OCI-LY7 (cell line): ENCODE results near the gene ZIC5. TPM values are rescaled to one million over a fixed set of nuclear protein-coding genes. Genes with fewer than 3 reads are reported as not detected.

Experiments used
- BruUV-seq: library from RNA; stranded (reverse); fragments of 400-500 nt; replicated peaks from 2 replicates; lab custom pipeline; 2021; lab: Mats Ljungman, UMichigan
- CTCF ChIA-PET: fragments of 300-600 bp; sonication (Branson Sonifier 250); formaldehyde crosslinking; loops from one replicate; lab custom pipeline; 2022; ENCODE audit warnings: antibody characterized with exemption; ENCODE audit not compliant: unreplicated experiment; lab: Charles Lee
- POLR2A ChIA-PET: fragments of 300-600 bp; sonication (Branson Sonifier 250); formaldehyde crosslinking; loops from one replicate; lab custom pipeline; 2022; ENCODE audit warnings: antibody characterized with exemption; lab: Charles Lee
- DNase-seq: peaks from one replicate; pipeline ENCODE4 v3.0.0-alpha.2; 2015; ENCODE audit warnings: low spot score
- H2AFZ ChIP-seq: fragments of 200-600 bp; sonication (generic), shearing (Covaris generic); 2 replicates; pipeline ENCODE4 v1.6.1; 2014; ENCODE audit warnings: mild to moderate bottlenecking, antibody characterized with exemption, low read length, moderate library complexity
- H3K27ac ChIP-seq: fragments of 200-600 bp; sonication (generic); 2 replicates; pipeline ENCODE4 v1.5.1; 2014; ENCODE audit warnings: mixed run types, low read depth, mild to moderate bottlenecking, moderate library complexity, low read length, inconsistent platforms; ENCODE audit not compliant: poor library complexity, severe bottlenecking
- H3K36me3 ChIP-seq: fragments of 200-600 bp; sonication (generic); 2 replicates; pipeline ENCODE4 v1.6.1; 2014; ENCODE audit warnings: mild to moderate bottlenecking, antibody characterized with exemption, low read length, moderate library complexity, mixed read lengths; ENCODE audit not compliant: insufficient read depth
- H3K4me1 ChIP-seq: fragments of 200-600 bp; sonication (generic); 2 replicates; pipeline ENCODE4 v1.5.1; 2014; ENCODE audit warnings: mild to moderate bottlenecking, low read length; ENCODE audit not compliant: insufficient read depth, poor library complexity, severe bottlenecking
- H3K4me2 ChIP-seq: fragments of 200-600 bp; sonication (generic); 2 replicates; pipeline ENCODE4 v1.6.1; 2014; ENCODE audit warnings: mild to moderate bottlenecking, low read length
- H3K4me3 ChIP-seq: fragments of 200-600 bp; sonication (generic); 2 replicates; pipeline ENCODE4 v1.5.1; 2014; ENCODE audit warnings: mild to moderate bottlenecking, low read depth, low read length; ENCODE audit not compliant: poor library complexity, severe bottlenecking
- H3K79me2 ChIP-seq: fragments of 200-600 bp; sonication (generic); 2 replicates; pipeline ENCODE4 v1.6.1; 2016; ENCODE audit warnings: low read depth, mild to moderate bottlenecking, low read length, moderate library complexity, mixed read lengths; ENCODE audit not compliant: insufficient read depth
- H3K9me2 ChIP-seq: fragments of 200-600 bp; sonication (generic); 2 replicates; pipeline ENCODE4 v1.6.1; 2016; ENCODE audit warnings: mild to moderate bottlenecking, low read length, mixed read lengths; ENCODE audit not compliant: insufficient read depth
- H3K9me3 ChIP-seq: fragments of 200-600 bp; sonication (generic); 2 replicates; pipeline ENCODE4 v1.6.1; 2014; ENCODE audit warnings: mild to moderate bottlenecking, mixed run types, low read length, mixed read lengths
- H4K20me1 ChIP-seq: fragments of 200-600 bp; sonication (generic); 2 replicates; pipeline ENCODE4 v1.6.1; 2014; ENCODE audit warnings: mild to moderate bottlenecking, antibody characterized with exemption, low read length, moderate library complexity, mixed read lengths; ENCODE audit not compliant: insufficient read depth
- CTCF ChIP-seq: fragments of 200-600 bp; sonication (generic); conservative IDR thresholded peaks from 2 replicates; pipeline ENCODE4 v1.5.1; 2014; ENCODE audit warnings: mild to moderate bottlenecking, antibody characterized with exemption, low read length, moderate library complexity, mixed read lengths
- EZH2phosphoT487 ChIP-seq: fragments of 200-600 bp; sonication (generic); IDR thresholded peaks from 2 replicates; pipeline ENCODE4 v1.6.1; 2018; ENCODE audit warnings: low read depth, borderline replicate concordance, mild to moderate bottlenecking, mixed run types, antibody characterized with exemption, low read length, moderate library complexity, mixed read lengths
- intact Hi-C: fragments of 100-400 bp; cut with micrococcal nuclease; formaldehyde crosslinking; loops from one replicate; pipeline ENCODE4 v1.10.0; 2022; ENCODE audit not compliant: unreplicated experiment
- total RNA-seq, 2 experiments: library from RNA; depleted of rRNA in 1 of 2; stranded (reverse); fragments of >200 nt in 1 of 2; shearing (Covaris generic) in 1 of 2; gene quantifications; 2 replicates each; pipeline ENCODE4 v1.2.3, GENCODE V29; 2014 to 2022

The ZIC5 gene
- total RNA-seq, 2 experiments from 2014 or later, result not detected

GRCh38 chr13:99958406-99959126 lies 13.0 kb downstream of the ZIC5 start:
- no TSS peak for BruUV-seq
- CTCF ChIA-PET, result no interaction called here
- H3K4me1 ChIP-seq, result no peaks in the 10 kb centered on the region
- no peak overlapping the region for H3K4me3 ChIP-seq
- no peaks in the 10 kb centered on the region for H3K9me2 ChIP-seq
- H2AFZ ChIP-seq, result no peak overlapping the region
- H3K79me2 ChIP-seq, result no peaks in the 10 kb centered on the region
- no peaks in the 10 kb centered on the region for H4K20me1 ChIP-seq
- no peaks in the 10 kb centered on the region for H3K9me3 ChIP-seq
- TF ChIP-seq EZH2phosphoT487 (no peak), CTCF (no peak)
- no peak for DNase-seq
- no peak overlapping the region for H3K27ac ChIP-seq
- no peak overlapping the region for H3K4me2 ChIP-seq
- POLR2A ChIA-PET, result no interaction called here
- H3K36me3 ChIP-seq, result no peaks in the 10 kb centered on the region
- intact Hi-C loops, result no loop called here

GRCh38 chr13:99956473-99957349 lies 14.9 kb downstream of the ZIC5 start:
- H3K4me2 ChIP-seq, result no peak overlapping the region
- no peaks in the 10 kb centered on the region for H3K9me2 ChIP-seq
- POLR2A ChIA-PET, result no interaction called here
- H3K36me3 ChIP-seq, result no peaks in the 10 kb centered on the region
- BruUV-seq, result no TSS peak
- H2AFZ ChIP-seq, result no peak overlapping the region
- no peaks in the 10 kb centered on the region for H4K20me1 ChIP-seq
- CTCF ChIA-PET, result no interaction called here
- no peaks in the 10 kb centered on the region for H3K9me3 ChIP-seq
- no peak for DNase-seq
- TF ChIP-seq CTCF, result no peak
- no peak for TF ChIP-seq EZH2phosphoT487
- H3K79me2 ChIP-seq, result no peaks in the 10 kb centered on the region
- intact Hi-C loops, result no loop called here
- H3K27ac ChIP-seq, result no peak overlapping the region
- no peak overlapping the region for H3K4me3 ChIP-seq
- H3K4me1 ChIP-seq, result no peaks in the 10 kb centered on the region
